HG02852 (cell line): ENCODE results near the gene MYO9B.
A peak's percentile ranks its signal among the peaks of the same experiment; 100 is the strongest.
"Not testable (repeated sequence)": the region's sequence is repeated elsewhere in the genome, so short reads cannot be mapped to it uniquely, and the experiment has no call there.

Experiments used
- ATAC-seq: cut with Tn5 transposase; IDR thresholded peaks from one replicate; pipeline ENCODE4 v1.9.1; 2021; ENCODE audit warnings: mild to moderate bottlenecking, moderate library complexity; ENCODE audit not compliant: unreplicated experiment

The MYO9B gene

GRCh38 chr19:17170538-17171297 lies 95.1 kb downstream of the MYO9B start:
- ATAC-seq, result no peak

- ATAC-seq, result no peak
These were observed 96.3 kb downstream of the MYO9B start for GRCh38 chr19:17171874-17172273.

DNA sequence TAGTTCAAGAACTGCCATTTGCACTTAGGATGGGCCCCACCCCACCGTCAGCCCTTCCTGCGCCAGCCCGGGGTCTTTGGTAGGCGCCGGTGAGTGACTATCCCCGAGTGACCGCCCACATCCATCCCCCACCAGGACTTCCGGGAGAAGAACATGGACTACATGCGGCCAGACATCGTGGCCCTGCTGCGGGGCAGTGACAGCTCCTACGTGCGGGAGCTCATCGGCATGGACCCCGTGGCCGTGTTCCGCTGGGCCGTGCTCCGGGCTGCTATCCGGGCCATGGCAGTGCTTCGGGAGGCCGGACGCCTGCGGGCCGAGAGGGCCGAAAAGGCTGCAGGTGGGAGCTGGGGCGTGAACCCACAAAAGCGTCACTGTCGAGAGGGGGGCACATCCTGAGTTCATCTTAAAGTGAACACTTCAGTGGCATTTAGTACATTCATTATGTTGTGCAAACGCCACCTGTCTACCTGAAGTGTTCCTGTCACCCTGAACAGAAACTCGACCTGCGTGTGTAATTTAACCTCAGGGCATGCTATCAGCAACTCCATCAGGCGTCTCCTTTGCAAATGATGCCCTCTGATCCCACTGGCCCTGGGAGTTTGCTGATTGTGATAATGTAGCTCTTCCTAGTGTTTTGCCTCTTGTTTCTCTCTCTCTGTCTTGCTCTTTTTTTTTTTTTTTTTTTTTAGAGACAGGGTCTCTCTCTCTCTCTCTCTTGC lies 97.2 kb downstream of the MYO9B start:
- no peak for ATAC-seq

GRCh38 chr19:17178291-17178690 lies 102.7 kb downstream of the MYO9B start:
- ATAC-seq, result no peak

- no peak for ATAC-seq
These were observed 105.6 kb downstream of the MYO9B start for GRCh38 chr19:17180997-17181702.

DNA sequence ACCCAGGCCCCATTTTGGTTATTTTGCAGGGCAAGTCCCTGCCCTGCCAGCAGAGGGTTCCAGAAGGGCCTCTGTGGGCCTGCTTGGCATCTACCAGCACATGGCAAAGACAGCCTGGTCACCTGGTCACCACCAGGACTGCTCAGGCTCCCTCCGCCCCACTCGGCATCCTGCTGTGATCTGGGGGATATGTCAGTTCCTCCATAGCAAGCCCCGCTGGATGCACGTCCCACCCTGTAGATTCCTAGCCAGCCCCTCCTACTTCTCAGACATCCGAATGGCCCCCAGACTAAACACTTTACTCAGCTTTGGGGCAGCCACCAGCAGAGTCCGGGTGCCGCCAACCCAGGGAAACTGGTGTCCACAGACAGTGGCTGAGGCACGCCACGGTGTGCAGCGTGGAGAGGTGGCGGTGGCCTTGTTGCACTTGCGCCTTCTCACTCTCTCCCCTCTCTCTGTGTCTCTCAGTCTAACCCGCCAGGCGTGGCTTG lies 107.7 kb downstream of the MYO9B start:
- ATAC-seq, result no peak

- ATAC-seq, result peak; percentile 55
These were observed 108.3 kb downstream of the MYO9B start for GRCh38 chr19:17183858-17184321.

DNA sequence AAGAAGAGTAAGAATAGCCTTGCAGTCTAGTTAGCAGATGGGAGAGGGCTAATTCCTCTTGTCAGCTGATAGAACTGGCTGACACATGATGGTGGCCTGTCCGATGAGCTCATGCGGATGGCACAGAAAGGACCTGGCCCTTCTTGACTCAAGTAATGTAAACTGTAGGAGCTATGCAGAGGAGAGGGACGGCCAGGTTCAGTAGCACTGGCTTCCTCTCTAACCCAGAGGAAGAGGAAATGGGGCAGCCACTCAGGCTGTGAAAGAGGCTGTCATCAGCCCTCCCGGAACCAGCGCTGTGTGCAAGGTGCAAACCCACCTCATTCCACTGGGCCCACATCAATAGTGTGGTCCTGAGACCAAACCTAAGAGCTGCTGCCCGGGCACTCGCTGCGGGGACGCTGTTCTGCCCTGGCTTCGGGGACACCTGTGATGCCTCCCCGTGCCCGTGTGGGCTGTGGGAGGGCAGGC lies 108.8 kb downstream of the MYO9B start:
- peak; percentile 22 for ATAC-seq

- no peak for ATAC-seq
These were observed 110.0 kb downstream of the MYO9B start for GRCh38 chr19:17185590-17185989.

- not testable (repeated sequence) for ATAC-seq
These were observed 116.2 kb downstream of the MYO9B start for GRCh38 chr19:17191736-17192135.

- no peak for ATAC-seq
These were observed 117.2 kb downstream of the MYO9B start for GRCh38 chr19:17192751-17193150.

DNA sequence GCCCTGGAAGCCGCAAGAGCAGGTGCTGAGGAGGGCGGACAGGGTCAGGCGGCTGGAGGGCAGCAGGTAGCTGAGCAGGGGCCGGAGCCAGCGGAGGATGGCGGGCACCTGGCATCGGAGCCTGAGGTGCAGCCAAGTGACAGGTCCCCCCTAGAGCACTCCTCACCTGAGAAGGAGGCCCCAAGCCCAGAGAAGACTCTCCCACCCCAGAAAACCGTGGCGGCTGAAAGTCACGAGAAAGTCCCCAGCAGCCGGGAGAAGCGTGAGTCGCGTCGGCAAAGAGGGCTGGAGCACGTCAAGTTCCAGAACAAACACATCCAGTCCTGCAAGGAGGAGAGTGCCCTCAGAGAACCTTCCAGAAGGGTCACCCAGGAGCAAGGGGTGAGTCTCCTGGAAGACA lies 119.0 kb downstream of the MYO9B start:
- no peak for ATAC-seq

- no peak for ATAC-seq
These were observed 119.5 kb downstream of the MYO9B start for GRCh38 chr19:17195106-17195505.

GRCh38 chr19:17196610-17197009 lies 121.0 kb downstream of the MYO9B start:
- no peak for ATAC-seq

GRCh38 chr19:17197666-17198065 lies 122.1 kb downstream of the MYO9B start:
- ATAC-seq, result no peak

DNA sequence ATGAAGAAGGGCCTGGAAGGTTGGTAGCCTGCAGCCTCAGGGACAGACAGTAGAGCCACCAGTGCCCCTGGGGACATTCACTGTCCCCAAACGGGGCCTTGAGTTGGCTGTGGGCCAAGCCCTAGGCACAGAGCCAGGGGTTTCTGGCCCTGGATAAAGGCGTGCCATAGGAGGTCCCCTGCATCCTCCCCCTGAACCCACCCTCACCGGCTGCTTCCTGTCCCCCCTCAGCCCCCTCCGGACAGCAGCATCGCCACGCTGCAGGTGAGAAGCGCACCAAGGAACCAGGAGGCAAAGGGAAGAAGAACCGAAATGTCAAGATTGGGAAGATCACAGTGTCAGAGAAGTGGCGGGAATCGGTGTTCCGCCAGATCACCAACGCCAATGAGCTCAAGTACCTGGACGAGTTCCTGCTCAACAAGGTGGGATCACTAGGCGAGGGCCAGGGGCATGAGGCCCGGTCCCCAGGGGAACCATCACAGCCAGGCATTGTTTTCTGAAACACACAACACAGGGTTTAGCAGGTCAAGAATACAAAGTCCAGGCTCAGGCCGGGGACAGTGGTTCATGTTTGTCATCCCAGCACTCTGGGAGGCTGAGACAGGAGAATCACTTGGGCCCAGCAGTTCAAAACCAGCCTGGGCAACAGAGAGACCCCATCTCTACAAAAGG lies 125.0 kb downstream of the MYO9B start:
- no peak for ATAC-seq

DNA sequence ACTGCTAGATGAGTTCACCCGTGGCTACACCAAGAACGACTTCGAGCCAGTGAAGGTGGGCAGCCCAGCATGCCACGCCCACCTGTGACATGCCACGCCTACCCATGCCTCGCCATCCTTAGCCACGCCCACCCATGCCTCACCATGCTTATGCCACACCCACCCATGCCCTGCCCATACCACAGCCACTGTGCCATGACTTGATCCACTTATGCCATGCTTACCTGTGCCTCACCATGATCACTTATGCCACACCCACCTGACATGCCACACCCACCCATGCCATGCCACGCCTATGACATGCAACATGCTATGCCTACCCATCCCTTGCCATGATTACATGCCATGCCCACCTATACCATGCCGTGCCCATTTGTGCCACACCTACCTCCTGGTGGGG lies 126.7 kb downstream of the MYO9B start:
- no peak for ATAC-seq

DNA sequence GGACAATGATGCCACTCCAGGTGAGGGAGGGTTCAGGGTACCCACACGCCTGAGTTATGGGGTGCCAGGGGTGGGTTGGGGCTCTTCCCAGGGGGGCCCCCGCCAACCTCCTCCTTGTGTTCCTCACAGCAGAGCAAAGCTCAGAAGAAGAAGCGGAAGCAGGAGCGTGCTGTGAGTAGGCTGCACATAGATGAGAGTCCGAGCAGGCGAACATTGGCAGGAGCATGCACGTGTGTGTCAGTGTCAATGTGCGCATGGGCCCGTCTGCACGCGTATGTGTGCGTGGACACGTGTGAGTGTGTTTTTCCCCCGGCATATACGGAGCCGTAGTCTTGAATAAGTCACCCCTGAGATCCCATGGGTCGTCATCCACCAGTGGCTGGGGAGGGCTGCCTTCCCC lies 127.1 kb downstream of the MYO9B start:
- ATAC-seq, result no peak

- no peak for ATAC-seq
These were observed 129.9 kb downstream of the MYO9B start for GRCh38 chr19:17205237-17206140.
